Measurements from ENCODE around the gene AHI1.

GRCh38 chr6:135235716-135236115 is 261.8 kb downstream of the AHI1 start:
- no peak for TF ChIP-seq CTCF (IDR thresholded peaks at IDR 0.05)
- TF ChIP-seq POLR2A (IDR thresholded peaks at IDR 0.05) = no peak
- TF ChIP-seq POLR2AphosphoS5 (IDR thresholded peaks at IDR 0.05) = no peak
- no peak for TF ChIP-seq EP300 (IDR thresholded peaks at IDR 0.05)

Data from stomach (tissue), 4 donors.